Stimulated activated CD4-positive, alpha-beta T cell treated with anti-CD3 and anti-CD28 coated beads, Interleukin-1b, Interleukin-23, amount 100 ng/mL, for 4 hours (primary cell): ENCODE data around the gene HDAC4.

Experiments
- DNase-seq, 2 donors: peaks; one replicate each; pipeline ENCODE4 v3.0.0-alpha.2; 2020; ENCODE audit warnings: low read depth in 2 of 2

The HDAC4 gene

DNA sequence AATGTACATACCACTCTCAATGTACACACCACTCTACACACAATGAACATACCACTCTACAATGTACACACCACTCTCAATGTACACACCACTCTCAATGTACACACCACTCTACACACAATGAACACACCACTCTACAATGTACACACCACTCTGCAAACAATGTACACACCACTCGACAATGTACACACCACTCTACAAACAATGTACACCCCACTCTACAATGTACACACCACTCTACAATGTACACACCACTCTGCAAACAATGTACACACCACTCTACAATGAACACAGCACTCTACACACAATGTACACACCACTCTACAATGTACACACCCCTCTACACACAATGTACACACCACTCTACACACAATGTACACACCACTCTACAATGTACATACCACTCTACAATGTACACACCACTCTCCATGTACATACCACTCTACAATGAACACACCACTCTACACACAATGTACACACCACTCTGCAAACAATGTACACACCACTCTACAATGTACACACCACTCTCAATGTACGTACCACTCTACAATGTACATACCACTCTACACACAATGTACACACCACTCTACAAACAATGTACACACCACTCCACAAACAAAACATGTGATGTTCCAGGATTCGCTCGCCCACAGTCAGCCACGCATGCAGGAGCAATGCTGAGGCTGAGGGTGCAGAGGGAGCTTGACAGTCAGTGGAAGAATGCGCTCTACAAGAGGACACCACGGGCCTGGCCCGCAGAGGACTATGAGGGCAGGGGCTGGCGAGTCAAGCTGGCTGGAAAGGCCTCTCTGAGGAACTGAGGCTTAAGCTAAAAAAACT lies 118.2 kb downstream of the HDAC4 start:
- no peak for DNase-seq

DNA sequence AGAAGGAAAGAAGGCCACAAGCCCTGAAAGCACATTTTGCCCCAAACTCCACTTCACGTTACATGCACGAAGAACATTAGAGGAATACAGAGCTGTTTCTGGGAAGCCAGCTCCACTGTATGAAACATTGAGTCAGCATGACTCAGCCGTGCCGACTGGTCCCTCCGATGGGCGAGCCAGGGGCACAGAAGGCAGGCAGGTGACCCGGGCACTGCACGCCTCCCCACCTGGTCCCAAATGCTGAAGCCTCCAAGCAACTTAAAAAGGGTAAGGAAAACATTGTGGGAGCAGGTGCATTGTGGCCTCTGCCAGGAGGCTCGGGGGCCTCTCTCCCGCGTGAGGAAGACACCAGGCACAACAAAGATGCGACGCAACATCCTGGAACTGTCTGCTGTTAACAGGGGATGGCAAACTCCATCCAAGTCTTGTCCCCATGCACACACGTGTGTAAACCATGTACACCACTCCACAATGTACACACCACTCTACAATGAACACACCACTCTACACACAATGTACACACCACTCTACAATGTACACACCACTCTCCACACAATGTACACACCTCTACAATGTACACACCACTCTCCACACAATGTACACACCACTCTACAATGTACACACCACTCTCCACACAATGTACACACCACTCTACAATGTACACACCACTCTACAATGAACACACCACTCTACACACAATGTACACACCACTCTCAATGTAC lies 120.4 kb downstream of the HDAC4 start:
- peak in 1 of 2 donors; percentile 44 for DNase-seq

DNA sequence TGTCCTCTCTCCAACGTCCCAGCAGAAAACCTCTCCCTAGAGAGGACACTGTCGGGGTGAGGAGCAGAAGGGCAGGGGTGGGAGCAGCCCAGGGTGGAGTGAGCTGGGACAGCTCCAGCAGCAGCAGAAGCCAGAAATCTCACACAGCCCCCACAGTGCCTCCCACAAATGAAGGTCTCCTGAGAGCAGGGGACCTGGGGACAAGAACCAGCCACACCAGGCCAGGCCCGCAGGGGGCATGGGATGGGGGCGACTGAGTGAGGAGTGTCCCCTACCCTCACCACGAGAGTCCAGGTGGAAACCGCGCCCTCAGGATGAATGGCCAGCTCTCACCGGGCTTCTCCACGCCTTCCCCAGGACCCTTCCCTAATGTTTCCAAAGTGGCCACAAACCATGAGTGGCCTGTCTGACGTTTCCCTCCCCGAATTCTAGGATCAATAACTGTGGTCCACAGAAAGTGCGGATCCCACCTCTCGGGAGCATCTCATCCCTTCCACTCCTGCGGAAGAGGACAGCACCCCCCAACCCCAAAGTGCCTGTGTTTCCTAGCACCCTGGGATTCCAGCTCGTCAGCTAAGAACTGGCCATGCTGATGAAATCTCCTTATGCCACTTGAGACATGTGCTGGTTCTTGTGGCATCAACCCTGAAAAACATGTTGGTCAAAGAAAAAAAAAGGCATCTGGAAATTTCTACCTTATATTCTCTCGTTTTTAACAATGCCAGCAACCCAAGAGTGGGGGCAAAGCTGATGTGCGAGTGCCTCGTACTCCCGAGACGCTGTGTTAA lies 121.1 kb downstream of the HDAC4 start:
- no peak for DNase-seq

GRCh38 chr2:239278941-239279365 lies 121.9 kb downstream of the HDAC4 start:
- DNase-seq = no peak

GRCh38 chr2:239278361-239278760 lies 122.5 kb downstream of the HDAC4 start:
- no peak for DNase-seq

DNA sequence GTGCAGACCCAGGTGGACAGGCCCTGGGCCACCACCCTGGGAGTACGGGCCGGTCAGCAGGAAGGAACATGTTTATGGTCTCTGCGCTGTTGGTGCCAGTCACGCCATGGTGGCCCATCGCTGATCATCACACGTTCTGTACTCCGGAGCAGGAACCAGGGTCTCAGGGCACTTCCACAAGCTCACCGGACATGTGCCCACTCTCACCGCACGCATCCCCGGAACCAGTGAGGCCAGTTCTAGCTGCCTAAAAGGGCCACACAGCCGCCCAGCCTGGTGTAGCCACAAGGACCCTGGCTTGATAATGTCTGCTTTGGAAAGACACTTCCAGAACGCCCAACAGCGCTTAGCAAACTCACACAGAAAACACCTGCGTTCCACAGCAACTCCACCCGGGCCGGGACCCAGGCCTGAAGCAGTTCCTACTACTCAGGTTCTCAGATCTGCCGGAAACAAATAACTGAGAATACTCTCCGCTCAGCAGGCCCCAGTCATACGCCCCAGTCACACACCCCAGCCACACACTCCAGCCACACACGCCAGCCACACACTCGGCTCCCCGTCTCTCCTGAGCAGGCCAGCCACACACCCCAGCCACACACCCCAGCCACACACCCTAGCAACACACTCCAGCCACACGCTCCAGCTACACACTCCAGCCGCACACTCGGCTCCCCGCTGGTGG lies 123.3 kb downstream of the HDAC4 start:
- DNase-seq = no peak

- DNase-seq = no peak
Measured at GRCh38 chr2:239276851-239277250, 124.0 kb downstream of the HDAC4 start.

DNA sequence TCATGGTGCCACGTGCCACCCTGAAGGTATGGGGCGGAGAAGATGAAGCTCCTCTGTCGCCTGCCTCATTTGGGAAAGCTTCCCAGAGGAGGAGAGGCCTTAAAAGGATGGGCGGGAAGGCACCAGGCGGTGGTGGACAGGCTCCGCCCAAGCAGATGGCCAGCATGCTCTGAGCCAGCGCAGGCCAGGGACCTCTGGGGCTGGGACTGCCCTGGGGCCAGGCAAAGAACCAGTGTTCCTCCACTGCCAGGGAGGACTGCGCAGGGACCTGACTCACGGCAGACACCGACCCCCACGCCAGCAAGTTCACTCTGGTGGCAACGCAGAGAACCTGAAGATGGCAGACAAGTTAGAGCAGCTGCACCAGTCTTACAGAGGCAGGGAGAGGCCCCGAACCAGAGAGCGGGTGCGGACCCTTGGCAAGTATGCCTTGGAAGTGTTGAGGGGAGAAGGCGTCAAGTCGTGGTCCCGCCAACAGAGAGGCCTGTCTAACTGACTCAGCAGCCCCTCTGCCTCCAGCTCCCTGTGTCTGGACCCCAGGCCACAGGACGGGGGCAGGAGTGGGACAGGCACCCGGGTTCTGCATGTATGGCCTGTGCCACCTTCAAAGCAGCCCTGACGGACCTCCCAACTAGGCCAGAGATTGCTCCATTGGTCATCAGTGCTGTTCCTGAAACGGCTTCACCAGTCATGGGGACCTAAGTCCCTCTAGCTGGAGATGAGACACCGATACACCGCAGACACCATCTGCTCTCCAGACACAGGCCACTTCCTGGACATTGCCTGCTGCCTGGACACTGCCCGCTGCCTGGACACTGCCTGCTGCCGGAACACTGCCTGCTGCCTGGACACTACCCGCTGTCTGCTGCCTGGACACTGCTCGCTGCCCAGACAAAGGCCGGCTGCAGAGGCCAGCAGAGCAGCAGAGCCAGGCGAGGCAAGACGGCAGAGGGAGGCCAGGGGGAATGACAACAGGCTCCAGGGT lies 124.7 kb downstream of the HDAC4 start:
- no peak for DNase-seq

DNA sequence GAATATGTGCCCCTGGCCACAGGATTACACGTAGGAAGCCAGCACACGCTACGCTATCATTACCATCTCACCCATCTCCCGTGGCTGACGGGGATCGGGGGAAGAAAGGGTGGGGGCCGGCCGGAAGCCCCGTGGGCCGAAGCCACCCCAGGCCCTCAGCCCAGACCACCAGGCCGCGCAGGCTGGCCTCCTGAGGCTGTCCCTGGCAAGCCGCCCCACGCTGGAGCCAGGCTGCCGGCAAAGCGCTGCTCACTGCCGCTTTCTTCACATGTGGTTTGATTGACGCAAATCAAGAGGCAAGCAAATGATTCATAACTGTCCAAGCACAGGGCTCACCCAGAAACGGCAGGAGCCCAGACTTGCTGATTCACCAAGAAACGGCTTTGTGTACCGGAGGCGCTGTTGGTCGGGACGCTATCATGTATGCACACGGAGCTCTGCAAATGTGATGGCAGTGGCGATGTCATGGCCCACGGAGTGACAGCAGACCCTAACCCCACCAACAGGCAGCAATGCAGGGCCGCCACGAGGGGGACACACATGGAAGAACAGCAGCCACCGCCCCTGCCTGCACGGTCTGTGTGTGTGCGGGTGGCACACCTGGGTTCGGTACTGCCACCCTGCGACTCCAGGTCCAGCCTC lies 125.7 kb downstream of the HDAC4 start:
- peak; percentile 52 to 72 for DNase-seq

GRCh38 chr2:239274391-239275043 lies 126.3 kb downstream of the HDAC4 start:
- no peak for DNase-seq

DNA sequence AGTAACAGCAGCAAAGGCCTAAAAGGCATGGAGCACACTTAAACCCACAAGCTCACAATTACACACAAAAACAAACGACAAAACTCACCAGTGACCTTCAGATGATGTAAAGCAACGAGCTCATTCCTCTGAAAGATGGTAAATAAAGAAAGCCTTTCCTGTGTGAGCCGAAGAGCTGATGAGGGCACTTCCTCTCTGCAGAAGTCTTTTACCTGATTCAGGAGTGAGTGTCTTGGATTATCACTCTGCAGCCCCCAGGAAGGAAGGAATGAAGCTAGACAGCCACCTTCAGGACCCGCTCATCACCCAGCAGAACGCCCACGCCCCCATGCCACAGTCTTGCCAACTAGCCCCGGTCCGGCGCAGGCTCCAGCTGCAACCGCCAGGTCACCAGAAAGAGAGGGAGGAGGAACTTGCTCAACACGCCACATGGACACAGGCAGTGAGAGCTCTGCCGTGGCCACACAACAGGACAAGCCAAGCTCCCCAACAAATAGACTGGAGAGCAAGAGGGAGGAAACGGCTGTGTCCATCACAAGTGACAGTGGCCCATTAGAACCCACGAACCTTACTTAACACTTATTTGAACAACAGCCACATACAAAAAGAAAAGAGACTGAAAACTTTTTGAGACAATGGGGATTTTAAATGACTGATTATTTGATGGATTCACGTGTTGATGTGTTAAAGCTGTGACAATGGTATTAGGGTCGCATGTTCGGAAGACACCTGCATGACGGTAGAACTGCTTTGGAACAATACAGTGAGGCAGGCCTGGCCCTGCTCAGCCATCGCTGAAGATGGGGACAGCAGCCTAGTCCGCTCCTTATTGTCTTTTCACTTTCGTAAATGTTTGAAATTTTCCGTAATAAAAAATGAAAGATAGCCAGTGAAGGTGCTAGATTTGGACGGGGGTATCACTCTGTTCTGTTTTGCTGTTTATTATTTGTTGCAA lies 127.3 kb downstream of the HDAC4 start:
- DNase-seq = no peak

- no peak for DNase-seq
Measured at GRCh38 chr2:239272626-239273025, 128.2 kb downstream of the HDAC4 start.

- DNase-seq = no peak
Measured at GRCh38 chr2:239271882-239272281, 128.9 kb downstream of the HDAC4 start.

GRCh38 chr2:239271471-239271870 lies 129.3 kb downstream of the HDAC4 start:
- DNase-seq = no peak

DNA sequence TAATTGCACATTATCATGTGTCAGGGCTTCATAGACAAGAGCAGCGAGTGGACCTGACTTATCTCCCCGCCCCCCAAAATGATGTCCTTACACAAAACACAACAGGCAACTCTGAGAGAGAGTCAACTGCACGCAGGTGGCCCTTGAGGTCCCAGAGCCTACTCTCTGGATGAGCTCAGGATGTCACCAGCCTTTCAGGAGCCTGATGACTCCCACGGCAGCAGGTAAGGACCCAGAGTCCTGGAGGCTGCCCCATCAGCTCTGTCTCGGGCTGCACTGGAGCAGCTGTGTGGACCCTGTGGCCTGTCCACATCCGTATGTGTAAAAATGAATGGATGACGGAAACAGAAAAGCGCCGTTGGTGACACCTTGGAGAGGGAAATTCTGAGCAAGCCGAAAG lies 130.9 kb downstream of the HDAC4 start:
- DNase-seq = no peak

- DNase-seq = peak in 1 of 2 donors; percentile 53
Measured at GRCh38 chr2:239269173-239269885, 131.5 kb downstream of the HDAC4 start.

DNA sequence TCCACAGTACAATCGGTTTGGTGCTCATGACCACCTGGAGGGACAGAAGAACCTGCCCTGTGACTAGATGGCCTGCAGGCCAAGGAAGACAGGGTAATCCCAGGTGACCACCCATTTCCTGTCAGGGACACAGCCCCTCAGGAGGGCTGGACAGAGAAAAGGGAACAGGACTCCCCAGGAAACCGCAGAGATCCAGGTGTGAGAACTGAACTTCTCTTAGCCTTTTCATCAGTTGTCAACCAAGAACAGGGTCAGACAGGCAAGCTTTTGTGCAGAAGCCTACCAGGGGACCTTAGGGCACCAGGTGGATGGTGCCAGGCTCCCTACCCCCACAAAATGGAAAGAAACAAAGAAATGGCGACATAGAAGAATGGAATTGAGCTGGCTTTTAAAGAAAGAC lies 132.3 kb downstream of the HDAC4 start:
- no peak for DNase-seq

DNA sequence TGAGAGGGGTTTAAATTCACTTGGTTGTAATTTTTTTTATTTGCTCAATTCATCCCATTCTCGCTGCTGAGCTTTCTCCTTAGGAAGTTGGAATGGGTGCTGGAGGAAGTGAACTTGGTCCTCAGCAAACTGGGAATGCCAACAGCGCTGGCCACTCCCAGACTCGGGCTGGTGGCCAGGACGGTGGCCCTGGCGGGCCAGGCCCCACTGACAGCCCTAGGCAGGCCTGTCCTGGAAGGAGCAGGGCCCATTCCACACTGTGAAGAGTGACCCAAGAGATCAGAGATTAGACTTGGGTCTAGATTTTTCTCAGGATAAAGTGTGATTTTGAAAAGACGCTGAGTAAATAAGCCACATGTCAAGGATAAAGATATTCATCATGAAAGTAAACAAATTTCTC lies 132.7 kb downstream of the HDAC4 start:
- DNase-seq = no peak
